ENCODE measurements around the gene IGSF11. TPM values are rescaled to one million over a fixed set of nuclear protein-coding genes. Genes with fewer than 3 reads are reported as not detected.
A peak's percentile ranks its signal among the peaks of the same experiment; 100 is the strongest.

Gene IGSF11
- total RNA-seq, 2 donors from 2014 or later: 1.6 to 6.5 TPM

GRCh38 chr3:118987477-118987876 lies 47.2 kb downstream of the IGSF11 start:
- Histone ChIP-seq H3K4me1 (peaks cover 0 to 34% of the 10 kb centered on the region in 2 donors), H3K9me3 (no peaks in the 10 kb centered on the region), H3K27me3 (no peaks in the 10 kb centered on the region), H3K27ac (peak overlapping the region; percentile 23 to 69), H3K4me3 (no peak overlapping the region), H3K36me3 (no peaks in the 10 kb centered on the region)
- peak; percentile 69 for DNase-seq (ENCODE audit: low spot score)
- no peak for TF ChIP-seq CTCF (IDR thresholded peaks at IDR 0.05)

GRCh38 chr3:118986734-118987133 lies 47.9 kb downstream of the IGSF11 start:
- no peak for DNase-seq (ENCODE audit: low spot score)
- Histone ChIP-seq H3K4me1 (peaks cover 0 to 34% of the 10 kb centered on the region in 2 donors), H3K36me3 (no peaks in the 10 kb centered on the region), H3K4me3 (no peak overlapping the region), H3K27me3 (no peaks in the 10 kb centered on the region), H3K9me3 (no peaks in the 10 kb centered on the region), H3K27ac (peak overlapping the region; percentile 23 to 69)
- TF ChIP-seq CTCF (IDR thresholded peaks at IDR 0.05): no peak

GRCh38 chr3:118984699-118985098 lies 49.9 kb downstream of the IGSF11 start:
- Histone ChIP-seq H3K36me3 (no peaks in the 10 kb centered on the region), H3K9me3 (no peaks in the 10 kb centered on the region), H3K27ac (no peak overlapping the region), H3K4me3 (no peak overlapping the region), H3K4me1 (peaks cover 0 to 25% of the 10 kb centered on the region in 2 donors), H3K27me3 (no peaks in the 10 kb centered on the region)
- no peak for DNase-seq (ENCODE audit: low spot score)
- TF ChIP-seq CTCF (IDR thresholded peaks at IDR 0.05): no peak

GRCh38 chr3:118981494-118982134 lies 53.0 kb downstream of the IGSF11 start:
- Histone ChIP-seq H3K4me3 (no peak overlapping the region), H3K9me3 (no peaks in the 10 kb centered on the region), H3K4me1 (peaks cover 0 to 7% of the 10 kb centered on the region in 2 donors), H3K27me3 (no peaks in the 10 kb centered on the region), H3K27ac (no peak overlapping the region), H3K36me3 (no peaks in the 10 kb centered on the region)
- DNase-seq (ENCODE audit: low spot score): no peak
- no peak for TF ChIP-seq CTCF (IDR thresholded peaks at IDR 0.05)

GRCh38 chr3:118980832-118981231 lies 53.8 kb downstream of the IGSF11 start:
- Histone ChIP-seq H3K27me3 (no peaks in the 10 kb centered on the region), H3K36me3 (no peaks in the 10 kb centered on the region), H3K9me3 (no peaks in the 10 kb centered on the region), H3K27ac (no peak overlapping the region), H3K4me3 (no peak overlapping the region), H3K4me1 (peaks cover 0 to 7% of the 10 kb centered on the region in 2 donors)
- no peak for DNase-seq (ENCODE audit: low spot score)
- no peak for TF ChIP-seq CTCF (IDR thresholded peaks at IDR 0.05)

- H3K27ac ChIP-seq: no peak overlapping the region
- H3K4me1 ChIP-seq: no peaks in the 10 kb centered on the region
- H3K4me3 ChIP-seq: no peak overlapping the region
- H3K36me3 ChIP-seq: no peaks in the 10 kb centered on the region
- H3K9me3 ChIP-seq: no peaks in the 10 kb centered on the region
- TF ChIP-seq CTCF (IDR thresholded peaks at IDR 0.05): no peak
- DNase-seq (ENCODE audit: low spot score): no peak
- no peaks in the 10 kb centered on the region for H3K27me3 ChIP-seq
Measured at GRCh38 chr3:118978393-118978758, 56.3 kb downstream of the IGSF11 start.

All from right atrium auricular region (tissue), 2 donors.